COLO668 (cell line): ENCODE measurements around the gene GHSR.

ENCODE experiments used
- DNase-seq: peaks from one replicate; lab custom pipeline; 2025; ENCODE audit not compliant: unreplicated experiment; lab: John Stamatoyannopoulos, UW

Gene GHSR

DNA sequence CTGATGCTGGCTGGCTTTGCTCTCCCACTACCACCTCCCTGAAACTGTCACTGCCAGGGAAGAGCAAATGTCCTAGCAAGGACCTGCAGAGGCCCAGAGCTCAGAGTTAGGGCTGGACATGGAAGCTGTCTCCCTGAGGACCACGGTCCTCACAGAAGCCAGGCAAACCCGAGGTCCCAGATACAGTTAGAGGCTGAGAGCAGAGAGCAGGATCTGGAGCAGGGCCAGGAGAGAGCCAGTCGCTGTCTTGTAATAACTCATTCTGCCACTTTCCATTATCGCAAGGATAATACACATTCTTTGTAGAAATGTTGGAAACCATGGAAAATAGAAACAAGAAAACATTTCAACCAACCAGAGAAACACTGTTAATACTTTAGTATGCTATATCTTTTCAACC is 10.1 kb downstream of the GHSR start:
- no peak for DNase-seq

DNA sequence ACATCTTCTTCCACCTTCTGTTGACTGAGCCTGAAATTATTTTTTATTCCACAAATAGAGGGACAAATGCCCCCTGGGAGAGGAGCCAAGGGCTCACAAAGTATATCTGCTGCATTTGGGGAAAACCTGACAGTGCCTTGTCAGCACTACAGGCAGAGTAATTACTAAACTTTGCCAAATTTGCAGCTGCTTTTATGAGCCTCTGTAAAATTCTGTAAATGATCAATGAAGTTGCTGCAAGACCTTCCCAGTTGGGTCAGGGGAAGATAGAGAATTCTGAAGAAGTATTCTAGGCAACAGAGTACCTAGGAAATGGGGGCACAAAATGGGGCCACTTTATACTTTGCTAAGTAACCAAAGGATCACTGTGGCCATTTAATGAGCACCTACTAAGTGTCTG is 10.5 kb downstream of the GHSR start:
- DNase-seq: no peak

DNA sequence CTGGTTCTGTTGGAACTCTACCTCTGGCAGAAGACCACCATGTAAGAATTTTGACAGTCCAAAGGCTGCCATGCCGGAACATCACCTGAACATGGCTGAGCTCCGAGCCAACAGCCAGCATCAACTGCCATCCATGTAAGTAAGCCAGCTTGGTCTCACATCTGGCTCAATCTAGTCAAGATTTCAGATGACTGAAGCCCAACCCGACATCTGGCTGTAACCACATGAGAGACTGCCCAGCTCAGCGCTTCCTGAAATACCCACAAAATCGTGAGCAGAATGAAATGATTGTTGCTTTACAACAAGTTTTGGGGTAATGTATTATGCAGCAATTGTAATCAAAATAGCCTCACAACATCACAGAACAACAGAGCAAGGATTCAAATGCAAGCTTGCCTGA is 32.9 kb downstream of the GHSR start:
- DNase-seq: no peak

DNA sequence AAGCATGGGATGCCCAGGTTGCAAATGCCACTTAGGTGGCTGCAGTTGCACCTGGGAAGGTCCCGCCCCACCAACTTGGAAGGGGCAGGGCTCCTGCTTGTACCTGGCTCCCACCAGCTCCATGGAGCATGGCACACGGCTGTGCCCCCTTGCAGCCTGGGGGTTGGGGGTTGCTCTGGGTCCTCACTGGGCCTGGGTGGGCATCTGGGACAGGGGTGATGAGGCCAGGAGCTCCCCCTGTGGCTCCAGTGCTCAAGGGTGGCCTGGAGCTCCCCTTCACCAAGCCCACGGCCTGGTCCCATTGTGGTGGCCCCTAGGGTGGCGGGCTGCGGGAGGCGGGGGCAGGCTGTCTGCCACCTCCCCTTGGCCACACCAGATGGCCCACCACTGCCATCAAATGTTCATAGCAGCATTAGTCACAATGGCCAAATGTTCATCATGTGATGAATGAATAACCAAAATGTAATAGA is 36.7 kb downstream of the GHSR start:
- DNase-seq: no peak

DNA sequence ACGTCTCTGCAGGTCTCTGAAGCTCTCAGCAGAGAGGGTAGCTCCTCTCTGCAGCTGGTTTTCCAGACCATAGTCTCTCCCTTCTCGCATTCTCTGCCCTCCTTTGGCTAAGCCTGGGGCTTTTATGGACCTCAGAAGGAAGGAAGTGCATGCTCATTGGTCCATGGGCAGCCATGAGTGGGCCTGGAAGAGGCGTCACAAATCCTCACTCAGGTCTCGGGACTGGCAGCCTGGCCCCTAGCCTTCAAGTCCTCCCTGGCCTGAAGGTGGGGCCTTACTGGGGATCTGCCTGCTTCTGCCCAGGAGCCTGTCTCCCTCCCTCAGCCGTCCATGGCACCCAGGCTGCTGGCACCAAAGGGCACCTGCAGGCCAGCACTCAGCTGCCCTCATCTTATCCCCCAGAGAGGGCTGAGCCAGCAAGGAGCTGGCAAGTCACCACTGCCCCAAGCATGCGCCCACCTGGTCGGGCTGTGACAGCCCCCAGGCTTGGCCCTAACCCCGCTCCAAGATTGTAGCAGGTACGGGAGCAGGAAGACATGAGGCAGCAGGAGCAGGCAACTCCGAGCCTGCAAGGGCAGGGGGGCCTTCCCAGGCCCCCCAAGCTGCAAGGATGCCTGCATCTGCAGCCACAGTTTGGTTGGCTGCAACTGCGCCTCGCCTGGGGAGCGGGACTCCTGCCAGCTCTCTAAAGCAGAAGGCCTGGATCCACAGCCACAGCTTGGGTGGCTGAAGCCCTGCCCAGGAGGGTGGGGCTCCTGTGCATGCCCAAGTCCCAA is 37.4 kb downstream of the GHSR start:
- DNase-seq: no peak

DNA sequence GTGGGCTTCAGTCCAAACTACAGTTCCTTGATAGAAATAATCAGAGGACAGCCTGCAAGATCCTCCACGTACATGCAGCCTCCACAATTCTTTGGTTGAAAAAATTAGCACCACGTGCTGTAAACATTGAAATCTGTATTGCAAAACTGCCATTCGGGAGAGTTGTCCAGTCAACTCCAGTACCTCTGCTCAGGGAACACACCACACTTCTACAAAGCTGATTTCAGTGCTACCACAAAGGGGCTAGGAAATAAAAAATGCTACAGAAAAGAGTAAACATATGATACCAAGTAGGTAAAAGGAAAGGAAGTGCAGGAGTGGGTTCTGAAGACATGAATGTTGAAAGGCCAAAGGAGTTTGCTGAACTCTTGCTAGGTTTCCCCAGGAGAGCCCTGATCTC is 40.4 kb downstream of the GHSR start:
- DNase-seq: no peak

DNA sequence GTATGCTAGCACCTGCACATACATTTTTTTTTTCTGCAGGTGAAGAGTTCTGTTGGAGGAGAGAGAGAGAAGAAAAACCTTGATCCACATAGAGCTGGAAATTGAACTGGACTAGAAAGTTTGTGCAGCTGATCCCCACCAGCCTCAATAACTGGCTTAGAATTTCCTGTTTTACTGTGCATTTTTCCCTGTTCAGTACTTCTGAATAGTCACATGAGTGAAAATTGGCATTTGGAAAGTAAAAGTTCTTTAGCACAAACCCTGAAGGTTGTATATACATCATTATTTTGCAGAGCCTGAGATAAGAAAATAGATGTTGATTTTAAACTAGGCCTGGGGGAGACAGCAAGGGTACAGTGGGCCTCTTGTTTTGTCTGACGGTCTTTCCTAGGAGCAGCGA is 42.3 kb downstream of the GHSR start:
- no peak for DNase-seq

DNA sequence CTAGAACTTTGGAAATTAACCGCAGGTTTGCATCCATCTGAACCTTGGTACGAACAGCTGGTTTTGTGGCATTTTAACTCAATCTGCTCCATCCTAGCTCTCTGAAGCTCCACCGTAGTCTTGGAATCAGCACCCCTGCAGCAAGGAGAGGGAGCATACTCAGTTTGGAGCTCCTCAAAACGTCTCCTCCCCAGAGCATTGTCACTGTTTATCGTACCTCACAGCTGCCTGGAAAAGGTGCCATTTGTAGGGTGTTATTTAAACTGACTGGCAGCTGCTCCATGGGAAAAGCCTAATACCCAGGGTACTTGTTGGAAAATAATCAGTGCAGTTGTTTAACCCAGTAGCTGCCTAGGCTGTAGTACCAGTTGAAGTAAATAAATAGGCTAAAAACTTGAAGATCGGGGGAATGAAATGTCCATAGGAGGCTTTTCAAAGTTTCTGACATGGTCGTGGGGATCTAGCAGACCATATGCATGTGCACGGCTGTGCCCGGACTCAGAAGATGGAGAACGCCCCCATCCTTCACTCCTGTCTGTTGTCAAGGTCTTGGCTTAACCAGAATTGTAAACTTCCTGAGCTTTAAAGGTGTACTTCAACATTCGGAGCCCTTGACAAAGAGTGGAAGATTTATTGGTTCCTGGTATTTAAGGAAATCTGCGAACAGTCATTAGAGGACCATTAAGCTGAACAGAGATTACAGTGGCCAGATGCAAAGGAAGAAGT is 43.9 kb downstream of the GHSR start:
- no peak for DNase-seq

DNA sequence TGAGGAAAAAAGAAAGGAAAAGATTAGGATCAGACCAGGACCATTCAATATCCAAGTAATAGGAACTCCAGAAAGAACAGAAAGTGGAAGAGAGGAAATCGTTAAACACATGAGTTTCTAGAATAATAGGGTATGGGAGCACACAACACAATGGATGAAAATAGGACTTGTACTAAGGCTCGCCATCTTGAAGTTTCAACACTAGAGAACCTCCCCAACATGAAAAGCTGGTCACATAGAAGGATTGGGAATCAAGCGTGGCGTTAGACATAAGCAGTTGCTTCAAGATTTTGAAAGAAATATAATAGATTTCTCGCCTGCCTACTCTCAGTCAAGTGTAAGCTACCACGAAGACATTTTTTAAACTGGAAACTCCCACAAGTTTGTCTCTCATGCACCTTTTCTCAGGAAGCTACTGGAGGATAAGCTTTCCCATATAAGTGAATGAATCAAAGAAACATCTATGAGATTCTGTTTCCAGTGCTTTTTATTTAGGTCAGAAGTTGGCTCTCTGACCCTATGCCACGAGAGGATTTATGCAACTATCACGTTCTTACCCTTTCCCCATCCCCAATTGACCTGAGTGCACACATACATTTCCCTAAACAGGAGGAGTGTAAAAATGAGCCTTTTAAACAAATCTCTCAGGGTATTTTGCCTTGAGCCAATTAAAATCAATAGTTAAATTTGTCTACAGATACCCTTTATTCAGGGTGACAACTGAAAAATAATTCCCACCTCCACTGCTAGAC is 45.2 kb downstream of the GHSR start:
- DNase-seq: no peak

DNA sequence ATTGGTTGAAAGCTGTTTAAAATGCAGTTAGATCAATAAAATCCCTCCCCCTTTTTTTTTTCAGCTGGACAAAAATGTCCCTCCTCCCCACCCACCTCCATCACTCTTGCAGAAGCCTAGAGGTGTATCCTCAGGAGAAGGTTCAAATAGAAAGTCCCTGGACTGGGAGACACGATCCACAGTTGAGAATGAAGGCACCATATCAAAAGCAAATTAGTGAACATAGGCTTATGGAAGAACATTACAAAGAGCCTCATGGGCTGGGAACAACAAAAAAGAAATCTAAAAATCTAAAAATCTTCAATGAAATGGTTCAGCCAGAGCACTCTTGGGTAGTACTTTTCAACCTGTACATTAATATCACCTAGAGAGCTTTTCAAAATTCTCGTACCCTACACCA is 46.2 kb downstream of the GHSR start:
- DNase-seq: no peak

DNA sequence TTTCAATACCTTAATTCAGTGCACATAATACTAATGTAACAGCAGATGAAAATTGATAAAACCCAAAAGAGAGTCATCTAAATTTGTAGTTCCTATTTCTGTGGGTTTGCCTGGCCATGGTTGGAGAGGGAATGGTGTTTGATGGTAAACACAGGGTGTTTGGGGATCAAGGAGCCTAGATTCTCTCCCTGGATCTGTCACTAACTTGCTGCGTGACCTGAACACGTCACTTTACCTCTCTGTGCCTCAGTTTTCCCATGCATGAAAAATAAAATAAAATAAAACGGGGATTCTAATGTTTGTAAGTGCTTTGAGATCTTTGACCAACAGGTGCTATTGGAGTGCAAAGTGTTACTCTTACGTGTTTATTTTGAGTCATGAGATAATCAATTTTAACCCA is 49.8 kb downstream of the GHSR start:
- DNase-seq: no peak

DNA sequence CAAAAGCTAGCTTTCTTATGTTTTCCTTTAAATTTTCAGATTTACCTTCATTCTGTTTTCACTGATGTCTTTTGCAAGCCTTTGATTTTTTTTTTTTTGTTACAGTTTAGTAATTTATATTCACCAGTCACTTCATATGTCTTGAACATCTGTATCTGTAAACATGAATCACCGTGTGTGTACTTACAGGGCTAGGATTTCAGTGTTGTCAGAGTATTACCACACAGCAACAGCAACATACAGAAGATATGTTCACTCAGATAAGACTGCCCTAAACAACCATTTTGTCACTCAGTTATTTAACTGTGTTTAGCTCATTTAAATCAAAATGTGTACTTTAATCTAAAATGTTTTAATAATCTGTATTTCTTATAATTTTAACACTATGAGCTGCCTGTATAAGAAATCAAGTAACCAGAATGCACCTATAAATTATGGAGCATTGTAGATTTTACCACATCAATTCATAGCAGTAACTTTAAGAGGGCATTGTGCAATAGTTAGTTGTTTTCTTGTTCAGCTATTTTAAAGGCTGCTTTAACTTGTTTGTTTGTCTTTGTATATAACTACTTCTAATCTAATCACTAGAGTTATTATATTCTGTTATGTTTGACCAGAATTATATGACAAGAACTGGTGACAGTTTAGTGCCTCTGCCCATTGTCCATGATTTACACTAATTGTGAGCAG is 50.4 kb downstream of the GHSR start:
- DNase-seq: no peak

DNA sequence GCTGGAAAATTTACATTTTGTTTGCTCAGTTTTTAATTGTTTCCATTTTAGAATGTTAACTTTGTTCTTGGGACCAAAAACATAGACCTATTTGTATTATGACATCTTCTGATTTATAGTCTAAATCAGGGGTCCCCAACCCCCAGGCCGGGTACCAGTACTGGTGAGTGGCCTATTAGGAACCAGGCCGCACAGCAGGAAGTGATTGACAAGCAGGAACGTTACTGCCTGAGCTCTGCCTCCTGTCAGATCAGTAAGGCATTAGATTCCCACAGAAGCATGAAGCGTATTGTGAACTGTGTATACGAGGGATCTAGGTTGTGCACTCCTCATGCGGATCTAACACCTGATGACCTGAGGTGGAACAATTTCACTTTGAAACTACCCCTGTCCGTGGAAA is 51.9 kb downstream of the GHSR start:
- DNase-seq: no peak

DNA sequence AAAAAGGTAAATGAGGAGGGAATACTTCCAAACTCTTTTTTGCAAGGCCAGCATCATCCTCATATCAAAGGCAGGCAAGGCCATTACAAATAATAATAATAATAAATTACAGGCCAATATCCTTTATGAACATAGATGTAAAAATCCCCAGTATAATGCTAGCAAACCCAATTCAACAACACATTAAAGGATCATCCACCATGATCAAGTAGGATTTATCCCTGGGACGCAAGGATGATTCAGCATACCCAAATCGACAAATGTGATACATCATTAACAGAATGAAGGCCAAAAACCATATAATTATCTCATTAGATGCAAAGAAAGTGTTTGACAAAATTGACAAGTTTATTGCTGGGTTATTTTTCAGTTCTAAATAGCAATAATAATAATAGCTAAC is 53.6 kb downstream of the GHSR start:
- no peak for DNase-seq
